LNCAP (cell line): ENCODE results near the gene ING1.

Source experiments
- CTCF ChIP-seq: fragments of 450-650 bp; IDR thresholded peaks from 2 replicates; pipeline ENCODE4 v1.5.1; 2017; ENCODE audit warnings: mild to moderate bottlenecking

The ING1 gene

GRCh38 chr13:110713642-110713952 lies at the start of gene ING1:
Gene ING1 (plus strand): TSS chr13:110713700. CDS start chr13:110714150, 450 bp downstream.
- no peak for TF ChIP-seq CTCF

GRCh38 chr13:110664041-110664440 lies 49.5 kb upstream of the ING1 start:
- no peak for TF ChIP-seq CTCF

GRCh38 chr13:110664673-110665072 lies 48.8 kb upstream of the ING1 start:
- TF ChIP-seq CTCF: no peak

- no peak for TF ChIP-seq CTCF
Observed at GRCh38 chr13:110665491-110666254, 47.8 kb upstream of the ING1 start.

- no peak for TF ChIP-seq CTCF
Observed at GRCh38 chr13:110666255-110666533, 47.3 kb upstream of the ING1 start.

GRCh38 chr13:110669036-110669435 lies 44.5 kb upstream of the ING1 start:
- no peak for TF ChIP-seq CTCF

GRCh38 chr13:110676595-110677587 lies 36.6 kb upstream of the ING1 start:
- TF ChIP-seq CTCF: no peak
